Keratinocyte (primary cell): ENCODE results near the gene COA8. TPM values are rescaled to one million over a fixed set of nuclear protein-coding genes. Genes with fewer than 3 reads are reported as not detected.

Source experiments
- DNase-seq: peaks from one replicate; pipeline ENCODE4 v3.0.0-alpha.2; 2011; ENCODE audit warnings: low read depth, missing footprints, low spot score
- FAIRE-seq: peaks from 2 replicates; lab custom pipeline; 2011; peaks lifted over from hg19 to GRCh38; lab: Jason Lieb, UNC
- H2AFZ ChIP-seq: 2 replicates; pipeline ENCODE4 v1.6.0; 2012; ENCODE audit warnings: low read length, control low read depth, inconsistent platforms; ENCODE audit not compliant: control insufficient read depth
- H3K27ac ChIP-seq: 2 replicates; pipeline ENCODE4 v1.5.1; 2011; ENCODE audit warnings: low read length; ENCODE audit not compliant: control insufficient read depth, insufficient read depth
- H3K27me3 ChIP-seq: 3 replicates; pipeline ENCODE4 v1.6.0; 2011; ENCODE audit warnings: low read length; ENCODE audit not compliant: control insufficient read depth, insufficient read depth; ENCODE audit errors: extremely low read depth
- H3K36me3 ChIP-seq, 2 experiments: 2 replicates in 1 of 2; 3 replicates in 1 of 2; pipeline ENCODE4 v1.5.1; 2011; ENCODE audit warnings: low read length in 2 of 2, mild to moderate bottlenecking in 1 of 2; ENCODE audit not compliant: control insufficient read depth in 2 of 2, insufficient read depth in 2 of 2; ENCODE audit errors: extremely low read depth in 1 of 2
- H3K4me1 ChIP-seq: 3 replicates; pipeline ENCODE4 v1.5.1; 2011; ENCODE audit warnings: low read length; ENCODE audit not compliant: control insufficient read depth, insufficient read depth; ENCODE audit errors: extremely low read depth
- H3K4me2 ChIP-seq: 3 replicates; pipeline ENCODE4 v1.6.0; 2011; ENCODE audit warnings: low read depth, low read length; ENCODE audit not compliant: control insufficient read depth, insufficient read depth; ENCODE audit errors: extremely low read depth
- H3K4me3 ChIP-seq, 3 experiments: fragments of 200-600 bp in 1 of 3; sonication (generic) in 1 of 3; 2 replicates in 2 of 3; 3 replicates in 1 of 3; pipeline ENCODE4 v1.5.1; 2011 to 2016; ENCODE audit warnings: low read length in 3 of 3, mild to moderate bottlenecking in 3 of 3, control low read depth in 2 of 3, inconsistent platforms in 1 of 3, low read depth in 1 of 3, mixed read lengths in 1 of 3, mixed run types in 1 of 3, moderate library complexity in 1 of 3; ENCODE audit not compliant: control insufficient read depth in 2 of 3, insufficient read depth in 2 of 3; ENCODE audit errors: extremely low read depth in 1 of 3
- H3K79me2 ChIP-seq: 2 replicates; pipeline ENCODE4 v1.6.0; 2012; ENCODE audit warnings: low read length; ENCODE audit not compliant: control insufficient read depth, insufficient read depth
- H3K9ac ChIP-seq: 3 replicates; pipeline ENCODE4 v1.6.0; 2011; ENCODE audit warnings: low read length; ENCODE audit not compliant: control insufficient read depth, insufficient read depth; ENCODE audit errors: extremely low read depth
- H3K9me1 ChIP-seq: 3 replicates; pipeline ENCODE4 v1.6.0; 2011; ENCODE audit warnings: low read length; ENCODE audit not compliant: control insufficient read depth, insufficient read depth; ENCODE audit errors: extremely low read depth
- H3K9me3 ChIP-seq: 2 replicates; pipeline ENCODE4 v1.5.1; 2012; ENCODE audit warnings: low read depth, low read length; ENCODE audit not compliant: control insufficient read depth
- H4K20me1 ChIP-seq: 3 replicates; pipeline ENCODE4 v1.6.0; 2011; ENCODE audit warnings: low read length; ENCODE audit not compliant: control insufficient read depth, insufficient read depth; ENCODE audit errors: extremely low read depth
- EZH2 ChIP-seq: IDR thresholded peaks from one replicate; pipeline ENCODE4 v1.6.1; 2012; ENCODE audit warnings: inconsistent platforms, mild to moderate bottlenecking, low read length, moderate library complexity
- dilution Hi-C: fragments of 300-500 bp; cut with MboI; formaldehyde crosslinking; loops from one replicate; pipeline ENCODE4 v1.7.0; 2020; ENCODE audit warnings: low sequenced_read_pairs; ENCODE audit not compliant: extremely low pct_ligation_motif_present
- polyA plus RNA-seq, 5 experiments: library from polyadenylated mRNA; depleted of rRNA in 3 of 5; stranded (reverse) in 3 of 5; stranded (forward) in 1 of 5; unstranded in 1 of 5; fragments of >200 nt; gene quantifications; 1 replicate in 1 of 5; 2 replicates in 3 of 5; 3 replicates in 1 of 5; pipeline versions ENCODE4 v1.2.1 to v1.2.3, GENCODE V29; 2011 to 2012; ENCODE audit warnings: missing spikeins in 2 of 5, low read depth in 1 of 5, low replicate concordance in 1 of 5
- TF ChIP-seq, protein P1 (sequence below), 3 experiments: IDR thresholded peaks in 1 of 3; conservative IDR thresholded peaks in 1 of 3; optimal IDR thresholded peaks in 1 of 3; 2 replicates in 2 of 3; 3 replicates in 1 of 3; pipeline versions ENCODE3 to v1.5.1; 2011; ENCODE audit warnings: low read length in 3 of 3, mild to moderate bottlenecking in 3 of 3, moderate library complexity in 2 of 3, control low read depth in 1 of 3, inconsistent platforms in 1 of 3; ENCODE audit not compliant: insufficient read depth in 2 of 3; ENCODE audit errors: extremely low read depth in 1 of 3

The COA8 gene
- polyA plus RNA-seq, 1 donor (not counting 4 experiments of a cell fraction or from before 2014, with no cell fraction given): 24.8 TPM

DNA sequence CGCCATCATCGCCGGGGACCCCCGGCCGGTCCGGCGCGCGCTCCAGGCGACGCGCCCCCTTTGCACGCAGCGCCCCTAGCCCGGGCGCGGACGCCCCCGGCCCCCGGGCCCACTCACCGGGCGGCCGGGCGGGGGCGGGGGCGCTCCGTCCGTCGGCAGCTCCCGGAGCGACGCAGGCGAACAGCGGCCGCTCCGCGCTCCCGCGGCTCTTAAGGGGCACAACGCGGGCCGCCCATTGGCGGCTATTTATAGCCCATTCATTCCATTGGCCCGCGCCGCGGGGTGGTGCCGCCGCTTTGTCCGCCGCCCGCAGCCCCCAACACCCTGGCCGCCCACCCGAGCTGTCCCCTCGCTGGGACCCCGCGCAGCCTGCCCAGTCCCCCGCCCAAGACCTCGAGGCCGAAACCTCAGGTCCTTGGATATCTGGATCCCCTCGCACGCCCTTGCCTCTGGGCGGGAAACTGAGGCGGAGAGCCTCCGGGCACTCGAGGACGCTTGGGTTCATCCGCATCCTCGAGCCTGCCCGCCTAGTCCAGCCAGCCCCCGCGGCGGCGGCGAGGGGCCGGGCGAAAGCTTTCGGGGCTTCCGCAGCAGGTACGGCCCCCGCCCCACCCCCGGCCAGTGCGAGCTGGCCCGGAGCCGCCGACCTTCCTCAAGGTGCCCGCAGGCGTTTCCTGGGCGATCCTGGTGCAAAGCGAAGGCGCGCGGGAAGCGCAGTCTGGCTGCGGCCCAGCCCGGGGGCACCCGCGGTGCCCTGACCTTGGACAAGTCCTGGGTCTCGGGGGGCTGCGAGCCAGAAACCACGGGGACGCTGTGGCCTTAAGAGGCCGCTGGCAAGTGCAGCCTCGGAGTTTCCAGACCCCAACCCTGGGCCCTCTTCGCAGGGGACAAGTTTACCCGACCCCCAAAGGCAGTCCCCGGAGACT lies 39.8 kb upstream of the COA8 start, which contains the start of gene CKB:
Gene CKB (minus strand): TSS at position 182 of the 926 bp plus-strand sequence. CDS start 337 bp downstream, outside the sequence.
- dilution Hi-C loops: no loop called here
- Histone ChIP-seq H3K9me1 (no peaks in the 10 kb centered on the region), H3K27me3 (peaks cover 43% of the 10 kb centered on the region), H2AFZ (no peak within 1 kb of the TSS), H3K4me1 (peaks cover 33% of the 10 kb centered on the region), H3K79me2 (no peaks in the 10 kb centered on the region), H3K4me3 (peak within 1 kb of the TSS; percentile 37 to 49 (median 38)), H3K9me3 (no peaks in the 10 kb centered on the region), H3K36me3 (no peaks in the 10 kb centered on the region), H3K4me2 (peak within 1 kb of the TSS; percentile 56), H4K20me1 (peaks cover 7% of the 10 kb centered on the region), H3K9ac (peak within 1 kb of the TSS; percentile 15), H3K27ac (no peak within 1 kb of the TSS)
- DNase-seq: no peak
- no peak for FAIRE-seq
- TF ChIP-seq, protein P1, sequence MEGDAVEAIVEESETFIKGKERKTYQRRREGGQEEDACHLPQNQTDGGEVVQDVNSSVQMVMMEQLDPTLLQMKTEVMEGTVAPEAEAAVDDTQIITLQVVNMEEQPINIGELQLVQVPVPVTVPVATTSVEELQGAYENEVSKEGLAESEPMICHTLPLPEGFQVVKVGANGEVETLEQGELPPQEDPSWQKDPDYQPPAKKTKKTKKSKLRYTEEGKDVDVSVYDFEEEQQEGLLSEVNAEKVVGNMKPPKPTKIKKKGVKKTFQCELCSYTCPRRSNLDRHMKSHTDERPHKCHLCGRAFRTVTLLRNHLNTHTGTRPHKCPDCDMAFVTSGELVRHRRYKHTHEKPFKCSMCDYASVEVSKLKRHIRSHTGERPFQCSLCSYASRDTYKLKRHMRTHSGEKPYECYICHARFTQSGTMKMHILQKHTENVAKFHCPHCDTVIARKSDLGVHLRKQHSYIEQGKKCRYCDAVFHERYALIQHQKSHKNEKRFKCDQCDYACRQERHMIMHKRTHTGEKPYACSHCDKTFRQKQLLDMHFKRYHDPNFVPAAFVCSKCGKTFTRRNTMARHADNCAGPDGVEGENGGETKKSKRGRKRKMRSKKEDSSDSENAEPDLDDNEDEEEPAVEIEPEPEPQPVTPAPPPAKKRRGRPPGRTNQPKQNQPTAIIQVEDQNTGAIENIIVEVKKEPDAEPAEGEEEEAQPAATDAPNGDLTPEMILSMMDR (optimal IDR thresholded peaks at IDR 0.05 in 1 of 3, IDR thresholded peaks at IDR 0.05 in 1 of 3, conservative IDR thresholded peaks at IDR 0.05 in 1 of 3; ENCODE audit: extremely low read depth in 1 of 3, insufficient read depth in 2 of 3, low read length in 3 of 3): no peak
- TF ChIP-seq EZH2: peak; percentile 64

- dilution Hi-C loops: no loop called here
- no peaks in the 10 kb centered on the region for H3K79me2 ChIP-seq
- peaks cover 43% of the 10 kb centered on the region for H3K27me3 ChIP-seq
- peaks cover 34% of the 10 kb centered on the region for H3K4me1 ChIP-seq
- H4K20me1 ChIP-seq: peaks cover 7% of the 10 kb centered on the region
- H3K9me3 ChIP-seq: no peaks in the 10 kb centered on the region
- H2AFZ ChIP-seq: no peak overlapping the region
- TF ChIP-seq, protein P1 (optimal IDR thresholded peaks at IDR 0.05 in 1 of 3, IDR thresholded peaks at IDR 0.05 in 1 of 3, conservative IDR thresholded peaks at IDR 0.05 in 1 of 3; ENCODE audit: extremely low read depth in 1 of 3, insufficient read depth in 2 of 3, low read length in 3 of 3): no peak
- peak; percentile 2 for TF ChIP-seq EZH2
- H3K4me2 ChIP-seq: no peak overlapping the region
- DNase-seq (no peak), FAIRE-seq (no peak)
- H3K27ac ChIP-seq: no peak overlapping the region
- no peak overlapping the region for H3K9ac ChIP-seq
- no peaks in the 10 kb centered on the region for H3K9me1 ChIP-seq
- no peak overlapping the region for H3K4me3 ChIP-seq
- no peaks in the 10 kb centered on the region for H3K36me3 ChIP-seq
These were observed 39.2 kb upstream of the COA8 start for GRCh38 chr14:103523575-103523954.
